KBM-7 (cell line): ENCODE data around the gene CAMK2D.

Experiments used
- DNase-seq: peaks from one replicate; pipeline ENCODE4 v3.0.0-alpha.2; 2015
- in situ Hi-C: fragments of 300-500 bp; cut with MboI; formaldehyde crosslinking; loops from 2 replicates; pipeline ENCODE4 v1.14.3; 2020; ENCODE audit warnings: low sequenced_read_pairs, low pct_unique_long_range_greater_than_20kb, mixed read lengths

CAMK2D gene

DNA sequence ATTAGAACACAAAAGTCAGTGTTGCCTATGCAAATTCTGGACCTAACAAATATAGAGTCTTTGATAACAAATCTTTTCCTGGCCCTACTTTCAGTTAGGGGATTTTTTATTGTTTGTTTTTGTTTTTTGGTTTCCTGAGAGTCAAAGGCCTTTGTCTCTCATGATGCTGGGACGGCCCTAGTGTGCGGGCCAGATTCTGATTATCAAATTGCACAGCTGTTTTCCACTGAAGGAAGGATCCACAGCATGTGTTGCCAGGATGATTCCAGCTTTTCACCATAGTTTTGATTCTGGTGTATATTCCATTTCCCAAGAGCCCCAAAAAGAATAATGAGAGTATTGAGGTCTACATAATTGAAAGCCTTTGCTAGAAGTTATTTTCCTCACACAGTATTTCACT, 248.2 kb downstream of the CAMK2D start:
- no peak for DNase-seq
- in situ Hi-C loops, result no loop called here

DNA sequence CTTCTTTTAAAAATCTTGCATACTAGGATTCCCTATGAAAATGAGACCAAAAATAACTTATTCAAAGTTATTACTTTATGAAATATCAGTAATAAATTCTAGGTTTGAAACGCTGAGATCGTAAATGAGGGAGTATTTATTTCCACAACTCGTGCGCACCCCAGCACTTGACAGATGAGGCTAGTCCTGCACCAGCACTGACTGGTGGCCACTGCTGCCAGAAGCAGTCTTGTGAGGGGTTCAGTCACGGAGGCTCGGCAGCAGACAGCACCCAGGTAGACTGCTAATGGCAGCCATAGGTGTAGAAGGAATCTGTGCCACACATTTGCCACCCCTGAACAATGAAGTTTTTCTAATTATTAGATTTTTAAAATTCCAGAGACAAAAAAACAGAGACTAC, 248.7 kb downstream of the CAMK2D start:
- in situ Hi-C loops, result no loop called here
- no peak for DNase-seq

DNA sequence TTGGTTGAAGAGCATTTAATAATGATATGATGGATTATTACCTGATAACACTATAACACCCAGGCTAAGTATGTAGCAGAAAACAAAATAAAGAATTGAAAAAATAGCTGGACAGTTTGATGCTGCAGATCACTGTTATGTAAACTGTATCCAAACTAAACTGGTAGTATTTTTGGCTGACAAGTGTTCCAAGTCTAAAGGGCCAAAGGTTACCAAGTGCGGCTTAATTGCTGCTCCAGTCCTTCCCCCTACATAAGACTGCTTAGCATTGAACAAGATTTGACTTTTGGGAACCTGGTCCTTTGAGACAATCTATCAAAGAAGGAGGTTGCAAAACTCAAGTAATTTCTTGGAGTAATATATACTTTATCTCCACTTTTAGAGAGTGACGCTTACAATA, 249.6 kb downstream of the CAMK2D start:
- in situ Hi-C loops, result no loop called here
- no peak for DNase-seq

DNA sequence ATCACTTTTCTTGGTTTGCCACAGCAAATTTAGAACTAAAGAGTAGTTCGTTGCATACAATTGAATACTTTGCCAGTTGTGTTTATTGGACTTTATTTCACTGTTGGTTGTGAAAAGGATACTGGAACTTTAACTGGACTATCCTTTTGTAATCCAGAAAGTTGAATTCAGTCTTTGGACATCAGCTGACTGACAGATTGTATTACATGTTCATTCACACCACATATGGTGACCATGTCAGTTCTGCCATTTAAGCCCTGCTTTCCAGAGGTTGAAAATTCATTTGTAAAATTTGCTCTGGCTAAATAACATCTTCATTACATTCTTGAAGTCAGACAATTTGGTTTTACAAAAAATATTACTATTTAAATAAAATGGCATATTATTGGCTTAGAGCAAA, 251.7 kb downstream of the CAMK2D start:
- DNase-seq, result no peak
- in situ Hi-C loops, result no loop called here

- DNase-seq, result no peak
- in situ Hi-C loops, result no loop called here
These were observed 256.5 kb downstream of the CAMK2D start for GRCh38 chr4:113505044-113505443.

- no peak for DNase-seq
- in situ Hi-C loops, result no loop called here
These were observed 257.1 kb downstream of the CAMK2D start for GRCh38 chr4:113504422-113504821.

DNA sequence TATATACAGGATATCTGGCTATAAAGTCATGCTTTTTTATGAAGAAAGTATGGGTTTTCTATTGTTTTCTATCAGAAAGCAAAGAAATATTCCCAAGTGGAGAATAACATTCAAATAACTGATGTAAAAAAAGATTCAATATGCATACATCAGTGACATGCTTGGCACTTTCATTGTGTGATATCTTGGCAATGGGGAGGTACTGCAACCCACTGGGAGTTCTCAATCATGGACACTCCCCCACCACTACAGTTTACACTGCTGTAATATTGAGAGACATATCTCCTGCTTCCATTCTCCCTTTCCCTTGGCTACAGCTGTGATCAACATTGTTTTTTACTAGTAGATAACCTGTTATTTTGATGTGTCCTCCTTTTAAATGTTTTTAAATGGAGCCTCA, 257.8 kb downstream of the CAMK2D start:
- no peak for DNase-seq
- in situ Hi-C loops, result no loop called here

DNA sequence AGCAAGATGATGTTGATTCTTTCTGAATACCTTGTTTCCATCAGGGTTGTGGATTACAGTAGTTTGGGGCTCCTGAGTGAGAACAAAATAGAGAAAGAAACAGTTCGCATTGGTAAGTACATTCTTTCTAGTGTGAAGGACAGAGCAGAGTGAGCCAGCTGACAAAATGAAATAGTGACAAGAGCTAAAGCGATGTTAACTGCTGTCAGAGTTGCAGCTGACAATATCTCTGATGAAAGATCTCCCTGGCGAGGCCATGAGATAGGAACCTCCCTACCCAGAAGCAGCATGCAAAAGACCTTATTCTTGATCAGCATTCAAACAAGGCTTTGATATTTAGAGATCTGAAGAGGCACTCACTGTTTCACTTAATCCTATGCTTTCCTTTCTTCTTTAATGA, 258.6 kb downstream of the CAMK2D start:
- no peak for DNase-seq
- in situ Hi-C loops, result no loop called here

- no peak for DNase-seq
- in situ Hi-C loops, result no loop called here
These were observed 259.1 kb downstream of the CAMK2D start for GRCh38 chr4:113502476-113502875.

DNA sequence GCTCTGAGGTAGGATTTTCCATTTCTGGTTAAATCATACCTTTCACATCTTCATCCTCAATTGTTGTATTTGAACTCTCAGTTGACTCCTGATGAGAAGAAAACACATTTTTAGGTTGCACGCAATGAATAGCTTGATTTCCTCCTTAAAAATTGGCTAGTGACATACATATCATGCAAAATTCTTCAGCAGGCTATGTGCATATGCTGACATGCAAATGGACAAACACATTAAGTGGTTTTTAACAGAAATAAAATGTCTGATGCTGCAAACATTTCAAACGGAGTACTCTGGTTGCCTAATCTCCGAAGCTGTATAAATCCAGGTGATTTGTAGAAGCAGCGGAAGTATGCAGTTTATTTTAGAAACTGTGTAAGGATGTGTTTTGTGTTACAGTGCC, 261.1 kb downstream of the CAMK2D start:
- DNase-seq, result no peak
- in situ Hi-C loops, result no loop called here

DNA sequence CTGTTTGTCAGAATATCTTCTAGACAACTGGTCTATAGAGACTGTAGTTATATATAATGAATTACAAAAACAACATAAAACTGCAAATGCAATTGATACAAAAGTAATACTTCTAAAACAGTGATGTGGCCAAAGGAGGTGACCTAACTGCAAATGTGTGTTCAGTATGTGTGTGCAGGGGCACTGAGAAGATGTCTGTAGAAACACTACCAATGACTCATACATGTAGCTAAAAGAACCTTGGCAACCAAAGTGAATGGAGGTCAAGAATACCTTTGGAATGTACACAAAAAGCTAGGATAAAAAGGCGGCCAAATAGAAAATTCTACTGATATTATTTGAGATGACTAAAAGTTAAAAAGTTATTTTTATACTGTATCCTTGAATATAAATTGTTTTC, 261.8 kb downstream of the CAMK2D start:
- no peak for DNase-seq
- in situ Hi-C loops, result no loop called here

DNA sequence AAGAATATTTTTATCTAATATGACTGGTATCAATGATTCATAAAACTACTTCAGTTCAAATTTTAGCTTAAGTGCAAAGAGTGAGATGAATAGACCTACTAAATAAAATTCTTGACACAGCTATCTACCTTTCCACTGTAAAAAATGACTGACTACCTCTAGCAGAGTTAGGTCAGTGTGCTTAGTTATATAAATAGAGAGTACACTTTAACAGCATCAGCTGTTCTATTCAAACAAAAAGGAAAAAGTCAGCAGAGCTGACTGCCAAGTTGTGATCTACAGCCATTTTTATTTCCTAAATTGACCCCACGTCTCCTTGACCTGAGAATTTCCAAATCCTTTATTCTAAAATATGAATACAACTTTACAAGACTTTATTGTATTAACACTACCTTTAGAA, 262.4 kb downstream of the CAMK2D start:
- no peak for DNase-seq

DNA sequence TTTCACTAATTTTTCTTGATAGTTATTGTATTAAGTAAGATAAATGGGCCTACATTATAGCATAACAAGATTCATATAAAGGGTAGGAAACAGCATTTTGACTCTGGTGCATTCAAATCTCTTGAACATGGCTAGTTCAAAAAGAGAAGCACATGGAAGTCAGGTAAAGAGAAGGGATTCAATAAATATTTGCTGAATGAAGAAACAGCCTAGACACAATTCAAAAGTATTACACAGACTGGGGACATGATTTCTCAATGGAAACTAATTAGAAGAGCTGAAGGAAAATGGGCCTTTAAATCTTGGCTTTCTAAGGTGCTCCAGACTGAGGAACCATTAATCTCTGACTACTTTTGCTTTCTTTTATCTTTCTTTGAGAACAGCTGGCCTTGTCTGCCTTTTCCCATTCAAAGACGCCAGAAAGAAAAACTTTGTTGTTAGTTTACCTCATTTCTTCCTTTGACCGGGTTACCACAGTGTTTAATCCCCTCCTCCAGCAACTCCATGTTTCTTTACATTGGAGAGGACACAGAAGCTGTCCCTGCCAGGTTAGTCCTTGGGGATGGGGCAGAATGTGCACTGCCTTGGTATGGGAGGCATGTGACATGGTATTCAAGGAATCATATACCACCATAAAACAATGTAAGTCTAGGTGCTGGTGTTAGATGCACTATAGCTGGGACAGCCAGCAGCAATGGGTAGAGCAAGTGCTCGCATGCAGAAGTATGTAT, 264.2 kb downstream of the CAMK2D start:
- in situ Hi-C loops, result no loop called here
- DNase-seq, result no peak

More for the DNA sequence above, 262.4 kb downstream of the CAMK2D start:
- in situ Hi-C loops, result no loop called here

GRCh38 chr4:113496698-113497097, 264.8 kb downstream of the CAMK2D start:
- in situ Hi-C loops, result no loop called here
- no peak for DNase-seq

DNA sequence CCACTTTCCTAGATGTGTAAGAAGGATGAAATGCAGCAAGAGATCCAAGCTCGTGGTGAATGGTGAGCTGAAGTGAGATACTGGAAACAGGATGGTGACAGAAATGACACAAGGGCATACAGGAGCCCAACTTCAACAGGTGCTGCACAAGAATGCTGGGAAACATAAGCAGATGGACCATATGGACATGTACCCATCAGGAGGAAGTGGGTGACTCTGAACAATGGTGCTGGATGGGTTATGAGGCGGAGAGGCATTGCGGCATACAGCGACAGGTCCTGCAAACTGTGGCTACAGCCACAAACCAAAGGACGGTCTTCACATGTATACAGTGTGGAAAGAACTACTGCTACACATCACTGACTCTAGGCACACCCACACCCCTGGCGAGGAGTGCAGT, 265.7 kb downstream of the CAMK2D start:
- DNase-seq, result no peak
- in situ Hi-C loops, result no loop called here

DNA sequence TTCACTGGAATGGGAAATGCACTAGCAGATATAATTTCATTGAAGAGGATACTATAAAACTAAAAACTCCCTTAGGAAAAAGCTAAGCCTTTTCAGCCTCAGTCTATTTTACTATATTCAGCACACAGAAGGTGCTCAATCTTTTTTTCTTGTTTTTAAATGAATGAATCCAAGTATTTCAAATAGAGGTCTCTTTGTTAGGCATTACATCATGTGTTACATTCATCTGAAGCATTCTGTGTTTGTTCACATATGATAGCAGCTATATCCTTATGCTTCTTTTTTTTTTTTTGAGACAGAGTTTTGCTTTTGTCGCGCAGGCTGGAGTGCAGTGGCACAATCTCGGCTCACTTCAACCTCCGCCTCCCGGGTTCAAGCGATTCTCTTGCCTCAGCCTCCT, 278.4 kb downstream of the CAMK2D start:
- in situ Hi-C loops, result no loop called here
- DNase-seq, result no peak

DNA sequence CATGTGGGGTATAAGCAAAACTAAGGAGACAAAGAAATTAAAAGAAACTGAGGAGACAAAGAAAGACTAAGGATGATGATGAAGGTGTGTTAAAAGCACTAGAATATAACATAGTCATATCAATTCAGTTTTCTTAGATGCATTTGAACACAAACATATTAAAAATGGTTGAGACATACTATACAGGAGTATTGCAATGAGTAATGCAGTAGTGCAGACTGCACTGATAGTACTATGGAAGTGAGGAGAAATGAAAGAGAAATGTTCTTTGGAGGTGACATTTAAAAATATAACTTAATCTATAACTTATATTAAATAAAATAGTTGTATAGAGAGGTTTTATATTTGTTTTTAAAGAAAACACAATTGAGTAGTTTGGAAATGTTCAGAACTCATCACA, 279.2 kb downstream of the CAMK2D start:
- DNase-seq, result no peak
- in situ Hi-C loops, result no loop called here

DNA sequence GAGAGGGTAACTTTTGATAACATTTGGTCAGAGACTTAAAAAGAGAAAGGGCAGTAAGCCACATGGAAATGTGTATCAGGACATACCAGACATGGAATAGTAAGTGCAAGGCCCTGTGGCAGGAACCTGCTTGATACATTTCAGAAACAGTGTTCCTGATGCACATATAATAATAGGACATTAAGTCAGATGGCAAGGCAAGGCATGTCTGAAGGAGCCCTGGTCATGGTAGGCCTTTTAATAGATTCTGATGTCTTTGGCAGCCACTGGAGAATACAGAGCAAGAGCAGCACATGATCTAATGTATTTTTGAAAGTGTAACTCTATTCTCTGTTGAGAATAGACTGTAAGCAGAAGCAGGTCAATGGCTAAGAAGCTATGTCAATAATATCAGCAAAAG, 279.7 kb downstream of the CAMK2D start:
- in situ Hi-C loops, result no loop called here
- DNase-seq, result no peak

DNA sequence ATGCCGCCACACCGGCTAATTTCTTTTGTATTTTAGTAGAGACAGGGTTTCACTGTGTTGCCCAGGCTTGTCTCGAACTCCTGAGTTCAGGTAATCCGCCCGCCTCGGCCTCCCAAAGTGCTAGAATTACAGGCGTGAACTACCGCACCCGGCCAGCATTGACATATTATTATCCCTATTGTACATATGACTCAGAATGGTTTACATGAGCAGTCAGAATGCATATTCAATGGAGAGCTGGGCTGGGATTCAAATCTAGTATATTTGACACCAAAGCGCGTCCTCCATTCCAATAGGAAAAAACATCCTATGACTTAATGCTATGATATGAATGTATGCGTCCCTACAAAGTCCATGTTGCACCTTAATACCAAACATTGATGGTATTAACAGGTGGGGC, 281.4 kb downstream of the CAMK2D start:
- in situ Hi-C loops, result no loop called here
- no peak for DNase-seq

GRCh38 chr4:113478032-113478431, 283.5 kb downstream of the CAMK2D start:
- in situ Hi-C loops, result no loop called here
- no peak for DNase-seq

- in situ Hi-C loops, result no loop called here
- DNase-seq, result no peak
These were observed 284.7 kb downstream of the CAMK2D start for GRCh38 chr4:113476800-113477199.

DNA sequence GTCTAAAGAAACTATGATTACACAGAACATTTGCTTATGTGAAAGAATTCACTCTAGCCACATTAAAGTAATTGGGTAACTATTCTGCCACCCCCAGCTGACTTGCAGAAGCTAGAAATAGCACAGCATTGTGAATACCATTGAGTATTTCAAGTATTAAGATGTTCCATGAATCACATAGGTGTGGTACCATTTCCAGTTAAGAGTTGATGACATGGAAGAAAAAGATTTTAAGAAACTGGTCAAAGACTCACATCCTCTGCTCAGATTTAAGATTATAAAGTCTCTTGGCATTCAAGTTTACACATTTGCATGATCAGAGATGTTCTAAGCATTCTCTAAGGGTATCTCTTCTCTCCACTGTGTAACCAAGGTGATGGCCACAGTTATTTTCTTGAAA, 287.5 kb downstream of the CAMK2D start:
- in situ Hi-C loops, result no loop called here
- no peak for DNase-seq
